K562 treated with DMSO at 1 percent for 12 hours (cell line): ENCODE data around the gene FAHD2B. TPM values are rescaled to one million over a fixed set of nuclear protein-coding genes. Genes with fewer than 3 reads are reported as not detected.

Experiments used
- total RNA-seq: library from RNA; unstranded; fragments of 300-600 nt; gene quantifications from 2 replicates; pipeline ENCODE4 v1.2.3, GENCODE V29; 2022; ENCODE audit not compliant: insufficient read depth

The FAHD2B gene, protein sequence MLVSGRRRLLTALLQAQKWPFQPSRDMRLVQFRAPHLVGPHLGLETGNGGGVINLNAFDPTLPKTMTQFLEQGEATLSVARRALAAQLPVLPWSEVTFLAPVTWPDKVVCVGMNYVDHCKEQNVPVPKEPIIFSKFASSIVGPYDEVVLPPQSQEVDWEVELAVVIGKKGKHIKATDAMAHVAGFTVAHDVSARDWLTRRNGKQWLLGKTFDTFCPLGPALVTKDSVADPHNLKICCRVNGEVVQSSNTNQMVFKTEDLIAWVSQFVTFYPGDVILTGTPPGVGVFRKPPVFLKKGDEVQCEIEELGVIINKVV
- 53.2 and 60.0 TPM in 2 replicates for total RNA-seq

DNA sequence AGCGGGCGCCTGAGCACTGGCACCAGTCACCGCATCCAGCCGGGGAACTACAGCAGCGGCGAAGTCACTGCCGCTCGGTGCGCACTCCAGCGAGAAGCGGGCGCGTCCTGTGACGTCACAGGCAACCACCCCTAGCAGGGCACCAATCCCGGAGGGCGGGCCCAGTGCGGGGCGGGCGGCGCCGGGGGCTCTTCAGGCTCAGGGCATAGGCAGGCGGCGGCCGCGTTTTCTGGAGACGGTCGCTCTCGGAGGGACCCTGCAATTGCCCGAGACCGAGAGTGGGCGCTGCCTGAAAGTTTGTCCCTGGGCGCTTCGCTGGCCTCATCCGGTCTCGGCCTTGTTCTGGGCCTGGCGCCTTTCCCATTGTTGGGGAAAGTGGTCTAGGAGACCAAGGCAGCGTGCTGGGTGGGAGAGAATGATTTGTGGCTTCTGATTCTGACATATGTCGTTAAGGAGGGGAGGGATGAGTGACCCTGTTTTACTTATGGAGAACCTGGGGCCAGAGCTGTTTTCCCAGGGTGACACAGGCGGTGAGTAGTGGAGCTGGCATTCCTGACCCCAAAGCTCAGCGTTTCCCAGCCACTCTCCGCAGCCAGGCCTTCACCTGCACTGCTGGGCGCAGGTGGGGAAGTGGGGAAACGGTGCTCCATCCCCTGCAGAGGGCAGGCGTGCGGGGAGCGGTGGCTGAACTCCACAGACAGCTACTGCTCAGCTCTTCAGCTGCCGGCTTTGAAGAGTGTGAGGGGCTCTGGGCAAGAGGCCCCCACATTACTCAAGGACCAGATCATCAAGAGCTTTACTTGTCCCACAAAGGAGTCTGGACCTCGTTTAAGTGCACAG is at the start of gene FAHD2B:
Gene FAHD2B, minus strand, starts transcription at position 111 of the 840 bp plus-strand sequence. CDS start 3,176 bp downstream, outside the sequence.

DNA sequence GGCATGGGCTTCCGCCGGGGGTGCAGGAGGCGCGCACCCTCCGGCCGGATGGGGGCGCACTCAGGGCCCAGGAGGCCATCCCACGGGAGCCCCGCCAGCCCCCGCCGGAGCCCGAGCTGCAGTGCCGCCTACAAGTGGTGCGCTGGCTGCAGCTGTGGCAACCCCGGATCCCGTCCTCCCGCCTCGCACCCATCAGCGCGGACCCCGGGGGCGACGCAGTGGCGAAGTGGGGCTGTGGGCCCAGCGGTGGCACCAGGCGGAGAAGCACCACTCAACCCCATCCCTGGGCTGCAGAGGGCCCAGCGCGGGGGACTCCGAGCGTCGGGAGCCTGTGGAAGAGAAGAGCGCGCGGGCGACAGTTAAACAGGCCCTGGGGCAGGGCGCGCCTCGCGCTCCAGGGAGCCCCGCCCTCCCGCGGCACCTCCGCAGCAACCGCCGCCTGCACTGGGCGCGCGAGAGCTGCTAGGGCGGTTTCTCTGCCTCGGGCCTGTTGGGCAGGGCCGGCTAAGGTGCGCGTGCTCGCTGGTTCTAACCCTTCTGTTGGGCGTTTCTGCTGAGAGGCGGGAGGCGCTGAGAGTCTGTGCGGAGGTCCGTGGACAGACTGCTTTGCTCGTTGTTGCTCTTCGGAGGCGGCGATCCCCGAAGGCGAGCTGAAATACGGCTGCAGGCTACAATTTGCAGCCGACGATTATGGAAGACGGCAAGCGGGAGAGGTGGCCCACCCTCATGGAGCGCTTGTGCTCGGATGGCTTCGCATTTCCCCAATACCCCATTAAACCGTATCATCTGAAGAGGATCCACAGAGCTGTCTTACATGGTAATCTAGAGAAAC is 18.6 kb upstream of the FAHD2B start, which contains the start of gene ANKRD36:
Gene ANKRD36, plus strand, starts transcription at position 104 of the 832 bp plus-strand sequence. Its CDS starts 587 bp downstream, at position 691.

Other genes starting within 250 kb of the FAHD2B start
- gene ANKRD39, start 236.9 kb downstream of the FAHD2B start, total RNA-seq = 20.6 and 23.9 TPM in 2 replicates
- 18.7 and 37.8 TPM in 2 replicates for gene SEMA4C, start 224.8 kb downstream of the FAHD2B start, total RNA-seq
- gene FAM178B, start 108.3 kb downstream of the FAHD2B start, total RNA-seq = 279 and 372 TPM in 2 replicates
- 3.6 and 5.6 TPM in 2 replicates for gene ANKRD36, start 18.3 kb upstream of the FAHD2B start, total RNA-seq